ENCODE measurements around the gene UNC5A. TPM values are rescaled to one million over a fixed set of nuclear protein-coding genes. Genes with fewer than 3 reads are reported as not detected.

Gene UNC5A
- total and polyA plus RNA-seq, 3 donors from 2014 or later, result 1.7 to 2.0 (median 1.8) TPM

- no peaks in the 10 kb centered on the region for H3K27me3 ChIP-seq
- H3K9me3 ChIP-seq, result no peaks in the 10 kb centered on the region
- DNase-seq, result peak; percentile 19
- 77 to 86% methylated on average over 9 of the region's 9 CpGs for WGBS, 2 donors
- H3K27ac ChIP-seq, result no peak within 1 kb of the TSS
- H3K36me3 ChIP-seq (ENCODE audit: low read depth, missing control alignments), result no peaks in the 10 kb centered on the region
- H3K4me3 ChIP-seq, result no peak within 1 kb of the TSS
- TF ChIP-seq CTCF (IDR thresholded peaks at IDR 0.05), result no peak
- no peak for TF ChIP-seq POLR2A (IDR thresholded peaks at IDR 0.05)
- no peaks in the 10 kb centered on the region for H3K4me1 ChIP-seq
- intact Hi-C loops (cut with DNase I; ENCODE audit: low total_unique reads), result no loop called here
These were observed 89.0 kb downstream of the UNC5A start, which contains the start of gene HK3 for GRCh38 chr5:176899296-176899891. Gene HK3, minus strand, starts transcription at chr5:176899346. Its CDS starts 3,187 bp downstream, at chr5:176896159.

GRCh38 chr5:176899946-176900779 is 89.8 kb downstream of the UNC5A start:
- no peaks in the 10 kb centered on the region for H3K36me3 ChIP-seq (ENCODE audit: low read depth, missing control alignments)
- H3K27ac ChIP-seq, result no peak overlapping the region
- H3K4me3 ChIP-seq, result no peak overlapping the region
- no peak for TF ChIP-seq POLR2A (IDR thresholded peaks at IDR 0.05)
- no peaks in the 10 kb centered on the region for H3K27me3 ChIP-seq
- no peaks in the 10 kb centered on the region for H3K4me1 ChIP-seq
- intact Hi-C loops (cut with DNase I; ENCODE audit: low total_unique reads), result no loop called here
- 79 to 85% methylated on average over 4 of the region's 4 CpGs for WGBS, 2 donors
- peak; percentile 16 for DNase-seq
- H3K9me3 ChIP-seq, result no peaks in the 10 kb centered on the region

- H3K4me1 ChIP-seq, result no peaks in the 10 kb centered on the region
- no peak for TF ChIP-seq POLR2A (IDR thresholded peaks at IDR 0.05)
- TF ChIP-seq CTCF (IDR thresholded peaks at IDR 0.05), result no peak
- 66 to 71% methylated on average over 7 of the region's 7 CpGs for WGBS, 2 donors
- H3K9me3 ChIP-seq, result no peaks in the 10 kb centered on the region
- intact Hi-C loops (cut with DNase I; ENCODE audit: low total_unique reads), result no loop called here
- no peak overlapping the region for H3K4me3 ChIP-seq
- H3K36me3 ChIP-seq (ENCODE audit: low read depth, missing control alignments), result no peaks in the 10 kb centered on the region
- DNase-seq, result peak; percentile 13
- H3K27ac ChIP-seq, result no peak overlapping the region
- no peaks in the 10 kb centered on the region for H3K27me3 ChIP-seq
These were observed 90.4 kb downstream of the UNC5A start for GRCh38 chr5:176900780-176901204.

- H3K4me3 ChIP-seq, result no peak overlapping the region
- no peaks in the 10 kb centered on the region for H3K4me1 ChIP-seq
- DNase-seq, result no peak
- intact Hi-C loops (cut with DNase I; ENCODE audit: low total_unique reads), result no loop called here
- 83 to 89% methylated on average over 12 of the region's 12 CpGs for WGBS, 2 donors
- no peaks in the 10 kb centered on the region for H3K9me3 ChIP-seq
- H3K36me3 ChIP-seq (ENCODE audit: low read depth, missing control alignments), result no peaks in the 10 kb centered on the region
- no peak for TF ChIP-seq POLR2A (IDR thresholded peaks at IDR 0.05)
- TF ChIP-seq CTCF (IDR thresholded peaks at IDR 0.05), result no peak
- no peaks in the 10 kb centered on the region for H3K27me3 ChIP-seq
- H3K27ac ChIP-seq, result no peak overlapping the region
These were observed 91.1 kb downstream of the UNC5A start for GRCh38 chr5:176901260-176902101.

Data from testis (tissue), 3 donors.